Measurements from ENCODE around the gene TFB2M. TPM values are rescaled to one million over a fixed set of nuclear protein-coding genes. Genes with fewer than 3 reads are reported as not detected.

TFB2M gene, protein sequence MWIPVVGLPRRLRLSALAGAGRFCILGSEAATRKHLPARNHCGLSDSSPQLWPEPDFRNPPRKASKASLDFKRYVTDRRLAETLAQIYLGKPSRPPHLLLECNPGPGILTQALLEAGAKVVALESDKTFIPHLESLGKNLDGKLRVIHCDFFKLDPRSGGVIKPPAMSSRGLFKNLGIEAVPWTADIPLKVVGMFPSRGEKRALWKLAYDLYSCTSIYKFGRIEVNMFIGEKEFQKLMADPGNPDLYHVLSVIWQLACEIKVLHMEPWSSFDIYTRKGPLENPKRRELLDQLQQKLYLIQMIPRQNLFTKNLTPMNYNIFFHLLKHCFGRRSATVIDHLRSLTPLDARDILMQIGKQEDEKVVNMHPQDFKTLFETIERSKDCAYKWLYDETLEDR
- 11.6 and 12.4 TPM in 2 replicates for total RNA-seq
- long read RNA-seq, transcript TFB2M-201 (8 exons, 1,848 nt), result major isoform, 108 of 137 reads
- long read RNA-seq, partial matches to known transcripts, result 0 of 137 reads
- long read RNA-seq, other reads (novel, unspliced or antisense), result 29 of 137 reads

GRCh38 chr1:246566128-246566812, at the start of gene TFB2M, which contains the start of gene CNST:
TSS of gene TFB2M (minus strand) at chr1:246566261. CDS start at chr1:246566138, 123 bp downstream.
TSS of gene CNST (plus strand) at chr1:246566456. CDS start at chr1:246591563, 25,107 bp downstream.
- no peaks in the 10 kb centered on the region for H3K27me3 Mint-ChIP-seq

GRCh38 chr1:246613096-246613758, 47.2 kb upstream of the TFB2M start:
- Mint-ChIP-seq H3K9me3 (ENCODE audit: low read depth) (no peaks in the 10 kb centered on the region), H3K4me1 (ENCODE audit: low read depth) (peaks cover 18% of the 10 kb centered on the region), H3K27me3 (no peaks in the 10 kb centered on the region), H3K4me3 (ENCODE audit: low read depth) (no peak overlapping the region), H3K36me3 (ENCODE audit: insufficient read depth) (peaks cover 5% of the 10 kb centered on the region), H3K27ac (peak overlapping the region; percentile 49)
- no peak for DNase-seq (ENCODE audit: low spot score, unreplicated experiment)
- no peak for TF ChIP-seq CTCF (IDR thresholded peaks at IDR 0.05; ENCODE audit: unreplicated experiment)

More at GRCh38 chr1:246566128-246566812, at the start of gene TFB2M, which contains the start of gene CNST:
- Mint-ChIP-seq H3K36me3 (ENCODE audit: insufficient read depth) (no peaks in the 10 kb centered on the region), H3K4me1 (ENCODE audit: low read depth) (peaks cover 23% of the 10 kb centered on the region), H3K4me3 (ENCODE audit: low read depth) (peak within 1 kb of the TSS; percentile 96), H3K27ac (peak within 1 kb of the TSS; percentile 97), H3K9me3 (ENCODE audit: low read depth) (no peaks in the 10 kb centered on the region)
- no peak for TF ChIP-seq CTCF (IDR thresholded peaks at IDR 0.05; ENCODE audit: unreplicated experiment)
- peak; percentile 92 for DNase-seq (ENCODE audit: low spot score, unreplicated experiment)

DNA sequence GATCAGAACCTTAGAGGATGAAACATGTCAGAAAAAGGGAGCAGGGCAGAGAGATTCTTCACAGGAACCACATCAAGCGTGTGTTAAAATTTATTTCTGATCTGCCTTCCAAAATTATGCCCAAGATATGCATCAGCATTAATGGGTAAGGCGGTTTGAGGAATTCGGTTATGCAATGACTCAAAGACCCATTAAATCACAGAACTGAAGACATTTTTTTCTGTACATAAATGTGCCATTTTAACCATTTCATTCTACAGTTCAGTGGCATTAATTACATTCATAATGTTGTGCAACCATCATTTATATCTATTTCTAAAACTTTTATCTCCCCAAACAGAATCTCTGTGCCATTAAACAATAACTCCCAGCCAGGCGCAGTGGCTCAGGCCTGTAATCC, 43.6 kb upstream of the TFB2M start:
- DNase-seq (ENCODE audit: low spot score, unreplicated experiment), result no peak
- Mint-ChIP-seq H3K4me3 (ENCODE audit: low read depth) (no peak overlapping the region), H3K4me1 (ENCODE audit: low read depth) (peaks cover 6% of the 10 kb centered on the region), H3K9me3 (ENCODE audit: low read depth) (no peaks in the 10 kb centered on the region), H3K27ac (no peak overlapping the region), H3K27me3 (no peaks in the 10 kb centered on the region), H3K36me3 (ENCODE audit: insufficient read depth) (peaks cover 9% of the 10 kb centered on the region)
- no peak for TF ChIP-seq CTCF (IDR thresholded peaks at IDR 0.05; ENCODE audit: unreplicated experiment)

- Mint-ChIP-seq H3K9me3 (ENCODE audit: low read depth) (peaks cover 2% of the 10 kb centered on the region), H3K27me3 (no peaks in the 10 kb centered on the region), H3K27ac (peak overlapping the region; percentile 77), H3K4me3 (ENCODE audit: low read depth) (no peak overlapping the region), H3K4me1 (ENCODE audit: low read depth) (peaks cover 6% of the 10 kb centered on the region), H3K36me3 (ENCODE audit: insufficient read depth) (peaks cover 13% of the 10 kb centered on the region)
- TF ChIP-seq CTCF (IDR thresholded peaks at IDR 0.05; ENCODE audit: unreplicated experiment), result no peak
- no peak for DNase-seq (ENCODE audit: low spot score, unreplicated experiment)
Measured at GRCh38 chr1:246608616-246609376, 42.7 kb upstream of the TFB2M start.
